ENCODE data around the gene CORO1A. TPM values are rescaled to one million over a fixed set of nuclear protein-coding genes. Genes with fewer than 3 reads are reported as not detected.

Gene CORO1A
- total RNA-seq = 15.8 TPM
- long read RNA-seq, transcript CORO1A-201 (11 exons, 1,803 nt) = major isoform, 6 of 9 reads
- long read RNA-seq, partial matches to known transcripts = 2 of 9 reads
- long read RNA-seq, other reads (novel, unspliced or antisense) = 1 of 9 reads

DNA sequence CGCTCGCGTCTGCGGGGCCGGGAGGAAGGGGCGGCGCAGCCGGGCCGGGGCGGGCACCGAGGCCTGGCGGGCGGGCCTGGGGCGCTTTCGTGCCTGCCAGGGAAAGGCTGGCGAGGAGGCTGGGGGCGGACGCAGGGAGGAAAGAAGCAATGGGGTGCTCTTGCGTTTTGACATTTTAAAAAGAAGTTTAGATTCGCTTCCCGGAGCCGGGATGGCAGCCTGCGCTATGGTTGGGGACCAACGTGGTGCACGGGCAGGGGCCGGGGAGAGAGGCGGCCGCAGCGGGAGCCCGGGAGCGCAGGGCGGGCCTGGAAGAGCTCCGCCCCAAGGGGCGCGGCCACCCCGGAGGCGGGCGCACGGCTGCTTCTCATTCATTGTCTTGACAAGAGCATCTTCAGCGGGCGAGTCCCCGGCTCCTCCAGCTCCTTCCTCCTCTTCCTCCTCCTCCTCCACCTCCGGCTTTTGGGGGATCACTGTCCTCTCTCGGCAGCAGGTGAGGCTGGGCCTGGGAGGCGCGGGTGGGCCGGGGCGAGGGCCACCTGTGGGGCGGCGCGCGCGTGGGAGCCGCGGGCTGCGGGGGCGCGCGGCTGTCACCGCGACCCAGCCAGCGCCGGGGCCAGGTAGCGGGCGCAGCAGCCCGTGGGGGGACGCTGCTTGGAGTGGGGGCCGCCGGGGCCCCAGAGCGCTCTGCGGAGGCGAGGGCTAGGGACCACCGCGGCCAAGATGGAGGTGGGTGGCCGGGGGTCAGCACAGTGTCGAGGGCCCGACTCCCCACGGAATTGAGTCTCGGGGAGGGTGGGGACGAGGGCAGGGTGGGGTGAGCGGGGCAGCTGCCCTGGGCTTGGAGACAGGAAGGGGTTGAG is at the start of gene CORO1A:
CORO1A (plus strand) TSS at position 370 of the 863 bp plus-strand sequence. CDS start 1,608 bp downstream, outside the sequence.
- peak; percentile 88 for ATAC-seq
- peak; percentile 96 for DNase-seq (ENCODE audit: missing footprints)
- intact Hi-C loops (cut with DNase I) = no loop called here

DNA sequence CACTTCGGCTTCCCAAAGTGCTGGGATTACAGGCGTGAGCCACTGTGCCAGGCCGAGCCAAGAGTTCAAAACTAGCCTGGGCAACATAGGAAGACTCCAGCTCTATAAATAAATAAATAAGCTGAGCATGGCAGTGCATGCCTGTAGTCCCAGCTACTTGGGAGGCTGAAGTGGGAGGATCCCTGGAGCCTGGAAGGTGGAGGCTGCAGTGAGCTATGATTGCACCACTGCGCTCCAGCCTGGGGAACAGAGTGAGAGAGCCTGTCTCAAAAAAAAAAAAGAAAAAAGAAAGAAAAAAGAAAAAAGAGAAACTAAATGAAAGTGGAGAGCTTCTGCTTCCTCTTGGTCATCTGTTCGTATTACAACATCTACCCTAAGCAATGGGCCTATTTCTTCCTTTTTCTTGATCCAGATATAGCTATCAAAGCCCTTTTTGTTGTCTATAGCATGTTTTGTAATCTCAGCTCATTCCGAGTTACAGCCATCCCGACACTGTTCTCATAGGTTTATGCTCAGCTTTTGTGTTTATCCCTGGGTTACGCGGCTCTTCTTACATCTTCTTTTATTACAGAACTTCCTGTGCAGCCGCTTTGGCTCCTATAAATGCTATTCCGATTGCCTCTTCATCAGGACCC is 46.3 kb upstream of the CORO1A start:
- peak; percentile 57 for ATAC-seq
- intact Hi-C loops (cut with DNase I) = no loop called here
- no peak for DNase-seq (ENCODE audit: missing footprints)

DNA sequence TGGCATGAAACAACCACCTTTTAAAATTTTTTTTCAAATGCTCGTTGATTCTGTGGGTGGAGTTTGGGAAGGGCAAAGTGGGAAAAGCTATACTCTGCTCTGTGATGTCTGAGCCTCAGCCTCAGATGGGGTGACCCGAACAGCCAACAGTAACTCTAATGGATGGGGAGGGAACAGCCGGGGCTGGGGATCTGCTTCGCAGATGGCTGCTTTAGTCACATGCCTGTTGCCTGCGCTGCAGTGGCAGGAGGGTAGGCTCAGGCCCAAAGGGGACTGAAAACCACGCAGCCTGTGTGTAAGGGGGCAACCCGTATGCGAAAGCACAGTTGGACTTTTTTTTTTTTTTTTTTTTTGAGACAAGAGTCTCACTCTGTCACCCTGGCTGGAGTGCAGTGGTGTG is 45.5 kb upstream of the CORO1A start:
- intact Hi-C loops (cut with DNase I) = no loop called here
- DNase-seq (ENCODE audit: missing footprints) (no peak), ATAC-seq (no peak)

DNA sequence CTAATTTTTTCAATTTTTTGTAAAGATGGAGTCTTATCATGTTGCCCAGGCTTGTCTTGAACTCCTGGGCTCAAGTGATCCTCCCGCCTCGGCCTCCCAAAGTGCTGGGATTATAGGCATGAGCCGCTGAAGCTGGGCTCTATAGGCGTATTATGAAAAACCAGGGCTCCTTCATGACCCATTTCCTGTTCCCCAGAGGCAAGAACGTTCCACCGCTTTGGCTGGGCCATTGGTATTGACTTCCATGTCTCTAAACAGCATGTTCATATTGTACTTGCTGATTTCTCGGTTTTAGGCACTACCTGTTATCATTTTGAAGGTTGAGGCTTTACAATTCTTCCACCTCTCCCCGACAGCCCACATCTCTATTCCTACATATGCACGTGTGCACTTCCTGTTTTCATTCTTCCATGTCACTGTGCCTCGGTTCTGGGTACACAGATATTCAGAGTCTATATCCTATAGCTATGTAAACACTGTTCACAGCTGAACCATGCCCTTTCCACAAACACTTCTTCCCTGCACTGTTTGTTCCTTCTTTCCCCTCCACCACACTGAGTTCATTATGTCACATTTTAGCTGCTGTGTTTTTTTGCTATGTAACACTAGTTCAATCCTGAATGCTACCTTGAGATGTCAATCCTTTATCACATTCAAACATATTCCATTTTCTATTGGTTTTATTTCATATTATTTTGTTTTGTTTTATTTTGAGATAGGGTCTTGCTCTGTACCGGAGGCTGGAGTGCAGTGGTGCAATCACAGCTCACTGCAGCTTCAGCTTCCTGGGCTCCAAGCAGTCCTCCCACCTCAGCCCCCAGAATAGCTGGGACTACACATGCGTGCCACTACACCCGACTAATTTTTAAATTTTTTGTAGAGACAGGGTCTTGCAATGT is 43.6 kb upstream of the CORO1A start:
- ATAC-seq (no peak), DNase-seq (ENCODE audit: missing footprints) (no peak)
- intact Hi-C loops (cut with DNase I) = no loop called here

DNA sequence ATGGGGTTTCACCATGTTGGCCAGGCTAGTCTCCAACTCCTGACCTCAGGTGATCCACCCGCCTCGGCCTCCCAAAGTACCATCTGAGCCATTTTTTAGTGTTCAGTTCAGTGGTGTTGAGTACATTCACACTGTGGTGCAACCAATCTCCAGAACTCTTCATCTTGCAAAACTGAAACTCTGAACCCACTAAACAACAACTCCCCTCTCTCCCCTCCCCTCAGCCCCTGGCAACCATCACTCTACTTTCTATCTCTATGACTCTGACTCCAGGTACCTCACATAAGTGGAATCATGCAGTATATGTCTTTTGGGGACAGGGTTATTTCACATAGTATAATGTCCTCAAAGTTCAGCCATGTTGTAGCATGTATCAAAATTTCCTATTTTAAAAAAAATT is 41.7 kb upstream of the CORO1A start:
- no peak for DNase-seq (ENCODE audit: missing footprints)
- intact Hi-C loops (cut with DNase I) = no loop called here
- ATAC-seq = no peak

DNA sequence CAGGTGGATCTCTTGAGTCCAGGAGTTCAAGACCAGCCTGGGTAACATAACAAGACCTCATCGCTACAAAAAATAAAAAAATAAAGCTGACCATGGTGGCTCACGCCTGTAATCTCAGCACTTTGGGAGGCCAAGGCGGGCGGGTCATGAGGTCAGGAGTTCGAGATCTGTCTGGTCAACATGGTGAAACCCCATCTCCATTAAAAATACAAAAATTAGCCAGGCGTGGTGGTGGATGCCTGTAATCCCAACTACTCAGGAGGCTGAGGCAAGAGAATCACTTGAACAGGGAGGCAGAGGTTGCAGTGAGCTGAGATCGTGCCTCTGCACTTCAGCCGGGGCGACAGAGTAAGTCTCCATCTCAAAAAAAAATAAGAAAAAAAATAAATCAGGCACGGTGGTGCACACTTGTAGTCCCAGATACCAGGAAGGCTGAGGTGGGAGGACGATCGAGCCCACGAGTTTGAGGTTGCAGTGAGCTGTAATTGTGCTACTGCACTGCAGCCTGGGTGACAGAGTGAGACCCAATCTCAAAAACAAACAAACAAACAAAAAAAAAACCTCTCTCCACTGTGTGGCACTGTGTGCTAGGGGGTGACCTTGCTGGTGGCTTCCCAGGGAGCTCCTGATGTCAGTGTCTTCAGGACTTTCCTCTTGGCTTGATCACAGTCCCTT is 40.6 kb upstream of the CORO1A start:
- intact Hi-C loops (cut with DNase I) = no loop called here
- DNase-seq (ENCODE audit: missing footprints) = no peak
- ATAC-seq = no peak

DNA sequence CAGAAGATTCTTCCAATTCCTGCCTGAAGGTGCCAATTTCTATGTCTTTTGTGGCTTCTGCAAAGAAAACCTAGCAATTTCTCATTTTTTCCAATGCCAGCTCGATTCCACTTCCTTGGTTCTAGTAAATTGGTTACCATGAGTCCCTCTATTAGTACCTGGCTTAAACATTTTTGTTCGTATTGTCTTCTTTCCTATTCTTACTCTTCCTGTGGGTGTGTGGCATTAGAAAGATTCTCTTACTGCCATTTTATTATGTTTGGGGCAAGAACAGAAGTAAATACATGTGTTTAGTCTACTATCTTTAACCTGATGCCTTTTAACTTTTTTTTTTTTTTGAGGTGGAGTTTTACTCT is 40.1 kb upstream of the CORO1A start:
- ATAC-seq (no peak), DNase-seq (ENCODE audit: missing footprints) (no peak)
- intact Hi-C loops (cut with DNase I) = no loop called here

DNA sequence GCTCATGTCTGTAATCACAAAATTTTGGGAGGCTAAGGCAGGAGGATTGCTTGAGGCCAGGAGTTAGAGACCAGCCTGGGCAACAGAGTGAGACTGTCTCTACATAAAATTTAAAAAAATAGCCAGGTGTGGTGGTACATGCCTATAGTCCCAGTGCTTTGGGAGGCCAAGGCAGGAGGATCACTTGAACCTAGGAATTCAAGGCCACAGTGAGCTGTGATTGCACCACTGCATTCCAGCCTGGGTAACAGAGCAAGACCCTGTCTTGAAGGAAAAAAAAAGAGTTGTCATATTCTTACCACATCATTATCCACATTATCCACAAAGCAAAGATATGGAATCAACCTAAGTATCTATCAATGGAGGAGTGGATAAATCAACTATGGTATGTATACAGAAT is 39.4 kb upstream of the CORO1A start:
- ATAC-seq = no peak
- no peak for DNase-seq (ENCODE audit: missing footprints)
- intact Hi-C loops (cut with DNase I) = no loop called here

DNA sequence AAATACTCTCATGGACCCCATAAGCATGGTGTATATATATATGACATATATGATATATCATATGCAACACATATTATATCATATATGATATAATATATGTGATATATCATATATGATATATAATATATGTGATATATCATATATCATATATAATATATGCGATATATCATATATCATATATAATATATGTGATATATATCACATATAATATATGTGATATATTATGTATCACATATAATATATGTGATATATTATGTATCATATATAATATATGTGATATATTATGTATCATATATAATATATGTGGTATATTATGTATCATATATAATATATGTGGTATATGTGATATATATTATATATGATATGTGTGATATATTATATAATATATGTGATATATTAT is 38.5 kb upstream of the CORO1A start:
- intact Hi-C loops (cut with DNase I) = no loop called here
- DNase-seq (ENCODE audit: missing footprints) (no peak), ATAC-seq (no peak)

DNA sequence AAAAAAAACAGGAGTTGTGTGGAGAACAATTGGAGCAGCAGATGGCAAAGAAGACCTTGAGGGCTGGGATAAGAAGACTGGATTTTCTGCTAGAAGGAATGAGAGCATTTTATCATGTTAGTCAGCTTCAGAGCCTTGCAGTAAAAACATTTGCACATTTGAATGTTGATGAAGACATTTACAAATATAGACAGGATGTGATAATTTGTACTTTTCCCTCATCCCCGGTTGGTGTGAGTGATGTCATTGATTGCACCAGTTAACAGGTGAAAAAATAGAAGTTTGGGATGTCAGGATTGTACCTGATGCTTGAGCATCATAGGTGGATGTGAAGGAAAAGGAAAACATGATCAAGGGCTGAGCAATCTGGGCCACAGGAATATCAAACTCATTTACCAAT is 37.7 kb upstream of the CORO1A start:
- DNase-seq (ENCODE audit: missing footprints) (no peak), ATAC-seq (no peak)
- intact Hi-C loops (cut with DNase I) = no loop called here

DNA sequence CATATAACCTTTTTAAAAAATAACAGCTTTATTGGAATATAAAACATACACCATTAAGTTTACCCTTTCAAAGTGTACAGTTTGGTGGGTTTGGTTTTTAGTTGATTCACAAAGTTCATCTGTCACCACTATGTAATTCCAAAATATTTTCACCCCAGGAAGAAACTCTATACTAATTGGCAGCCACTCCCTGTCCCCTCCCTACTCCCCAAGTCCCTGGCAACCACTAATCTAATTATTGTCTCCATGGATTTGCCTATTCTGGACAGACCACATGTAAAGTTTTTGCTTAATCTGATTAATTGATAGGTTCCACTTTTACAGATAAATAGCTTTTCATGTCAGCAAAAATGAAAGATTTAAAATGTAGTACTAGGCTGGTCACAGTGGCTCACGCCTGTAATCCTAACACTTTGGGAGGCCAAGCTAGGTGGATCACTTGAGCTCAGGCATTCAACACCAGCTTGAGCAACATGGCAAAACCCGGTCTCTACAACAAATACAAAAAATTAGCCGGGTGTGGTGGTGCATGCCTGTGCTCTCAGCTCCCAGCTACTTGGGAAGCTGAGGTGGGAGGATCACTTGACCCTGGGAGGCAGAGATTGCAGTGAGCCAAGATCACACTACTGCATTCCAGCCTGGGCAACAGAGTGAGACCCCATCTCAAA is 35.4 kb upstream of the CORO1A start:
- ATAC-seq = no peak
- intact Hi-C loops (cut with DNase I) = no loop called here
- no peak for DNase-seq (ENCODE audit: missing footprints)

DNA sequence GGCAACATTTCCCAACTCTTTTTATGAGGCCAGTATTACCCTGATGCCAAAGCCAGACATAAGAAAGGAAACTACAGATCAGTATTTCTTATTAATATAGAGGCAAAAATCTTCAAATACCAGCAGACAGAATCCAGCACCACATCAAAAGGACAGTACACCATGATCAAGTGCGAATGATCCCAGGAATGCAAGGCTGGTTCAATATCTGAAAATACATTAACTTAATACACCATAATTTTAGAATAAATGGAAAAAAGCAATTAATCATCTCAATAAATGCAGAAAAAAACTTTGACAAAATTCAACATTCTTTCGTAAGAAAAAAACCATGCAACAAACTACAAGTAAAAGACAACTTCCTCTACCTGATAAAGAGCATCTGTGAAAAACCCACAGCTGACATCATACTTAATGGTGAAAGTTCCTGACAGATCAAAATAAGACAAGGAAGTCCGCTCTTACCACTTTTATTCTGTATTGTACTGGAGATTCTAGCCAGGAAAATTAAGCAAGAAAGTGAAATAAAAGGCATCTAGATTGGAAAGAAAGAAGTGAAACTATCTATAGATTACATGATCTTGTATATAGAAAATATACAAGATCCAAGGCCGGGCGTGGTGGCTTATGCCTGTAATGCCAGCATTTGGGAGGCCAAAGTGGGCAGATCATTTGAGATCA is 34.0 kb upstream of the CORO1A start:
- no peak for ATAC-seq
- intact Hi-C loops (cut with DNase I) = no loop called here
- DNase-seq (ENCODE audit: missing footprints) = no peak

DNA sequence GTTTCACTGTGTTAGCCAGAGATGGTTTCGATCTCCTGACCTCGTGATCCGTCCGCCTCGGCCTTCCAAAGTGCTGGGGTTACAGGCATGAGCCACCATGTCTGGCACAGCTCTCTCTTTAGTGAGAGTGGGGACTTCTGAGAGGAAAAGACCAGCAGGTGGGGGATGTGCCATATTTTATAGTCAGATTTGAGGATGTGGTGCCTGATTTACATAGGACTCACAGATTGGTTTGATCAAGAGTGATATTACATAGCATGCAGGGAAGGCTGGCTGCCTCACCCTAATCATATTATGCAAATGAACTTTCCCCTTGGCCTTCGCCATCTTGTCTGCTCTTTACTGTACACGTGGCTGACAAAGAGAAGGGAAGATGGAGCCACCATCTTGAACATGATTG is 32.3 kb upstream of the CORO1A start:
- no peak for DNase-seq (ENCODE audit: missing footprints)
- intact Hi-C loops (cut with DNase I) = no loop called here
- no peak for ATAC-seq

DNA sequence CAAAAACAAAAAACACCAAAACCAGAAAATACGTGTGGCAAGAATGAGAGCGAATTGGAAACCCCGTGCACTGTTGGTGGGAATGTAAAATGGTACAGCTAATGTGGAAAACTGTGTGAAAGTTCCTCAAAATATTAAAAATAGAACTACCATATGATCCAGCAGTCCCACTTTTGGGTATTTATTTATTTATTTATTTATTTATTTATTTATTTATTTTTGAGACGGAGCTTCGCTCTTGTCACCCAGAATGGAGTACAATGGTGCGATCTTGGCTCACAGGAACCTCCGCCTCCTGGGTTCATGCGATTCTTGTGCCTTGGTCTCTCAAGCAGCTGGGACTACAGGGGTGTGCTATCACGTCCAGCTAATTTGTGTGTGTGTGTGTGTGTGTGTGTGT is 30.9 kb upstream of the CORO1A start:
- ATAC-seq (no peak), DNase-seq (ENCODE audit: missing footprints) (no peak)
- intact Hi-C loops (cut with DNase I) = no loop called here

DNA sequence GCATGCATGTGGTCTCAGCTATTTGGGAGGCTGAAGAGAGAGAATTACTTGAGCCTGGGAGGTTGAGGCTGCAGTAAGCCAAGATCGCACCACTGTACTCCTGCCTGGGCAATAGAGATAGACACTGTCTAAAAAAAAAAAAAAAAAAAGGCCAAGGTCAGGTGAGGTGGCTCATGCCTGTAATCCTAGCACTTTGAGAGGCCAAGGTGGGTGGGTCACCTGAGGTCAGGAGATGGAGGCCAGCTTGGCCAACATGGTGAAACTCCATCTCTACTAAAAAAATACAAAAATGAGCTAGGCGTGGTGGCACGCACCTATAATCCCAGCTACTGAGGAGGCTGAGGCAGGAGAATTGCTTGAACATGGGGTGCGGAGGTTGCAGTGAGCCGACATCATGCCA is 28.2 kb upstream of the CORO1A start:
- no peak for ATAC-seq
- DNase-seq (ENCODE audit: missing footprints) = no peak
- intact Hi-C loops (cut with DNase I) = no loop called here

DNA sequence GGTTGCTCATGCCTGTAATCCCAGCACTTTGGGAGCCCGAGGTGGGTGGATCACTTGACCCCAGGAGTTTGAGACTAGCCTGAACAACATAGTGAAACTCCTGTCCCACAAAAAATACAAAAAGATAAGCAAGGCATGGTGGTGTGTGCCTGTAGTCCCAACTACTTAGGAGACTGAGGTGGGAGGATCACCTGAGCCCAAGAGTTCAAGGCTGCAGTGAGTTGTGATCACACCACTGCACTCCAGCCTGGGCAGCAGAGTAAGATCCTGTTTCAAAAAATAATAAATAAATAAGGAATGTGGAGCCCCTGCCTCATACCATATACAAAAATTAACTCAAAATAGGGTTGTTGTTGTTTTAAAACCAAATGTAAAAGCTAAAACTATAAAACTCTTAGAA is 26.2 kb upstream of the CORO1A start:
- intact Hi-C loops (cut with DNase I) = no loop called here
- no peak for ATAC-seq
- no peak for DNase-seq (ENCODE audit: missing footprints)

DNA sequence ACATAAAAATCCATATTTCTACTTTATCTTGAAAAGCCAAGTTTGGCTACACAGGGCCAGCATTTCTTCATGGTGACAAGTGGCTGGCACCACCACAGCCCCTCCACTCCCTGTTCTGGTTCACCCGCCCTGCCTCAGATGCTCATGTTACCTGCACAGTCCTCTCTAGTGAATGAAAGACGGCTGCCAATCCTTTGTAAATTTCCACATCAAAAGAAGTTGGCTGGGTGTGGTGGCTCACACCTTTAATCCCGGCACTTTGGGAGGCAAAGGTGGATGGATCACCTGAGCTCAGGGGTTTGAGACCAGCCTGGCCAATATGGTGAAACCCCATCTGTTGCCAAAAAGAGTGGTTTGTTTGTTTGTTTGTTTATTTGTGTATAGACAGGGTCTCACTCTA is 19.9 kb upstream of the CORO1A start:
- ATAC-seq = no peak
- no peak for DNase-seq (ENCODE audit: missing footprints)
- intact Hi-C loops (cut with DNase I) = loop anchor here (5.0 kb wide), 1 partner anchor 36 kb away; no protein-coding TSS in a partner anchor
